ENCODE data around the gene LCE1E. TPM values are rescaled to one million over a fixed set of nuclear protein-coding genes. Genes with fewer than 3 reads are reported as not detected.

LCE1E gene
- total RNA-seq, 2 donors from 2014 or later = not detected

- H3K36me3 ChIP-seq = no peaks in the 10 kb centered on the region
- intact Hi-C loops (cut with DNase I) = no loop called here
- TF ChIP-seq POLR2AphosphoS5 (IDR thresholded peaks at IDR 0.05) = no peak
- no peak for TF ChIP-seq CTCF (IDR thresholded peaks at IDR 0.05)
- no peak for TF ChIP-seq POLR2A (IDR thresholded peaks at IDR 0.05)
- H3K4me1 ChIP-seq (replicated peaks) = no peaks in the 10 kb centered on the region
- DNase-seq (ENCODE audit: low spot score) = no peak
- no peaks in the 10 kb centered on the region for H3K9me3 ChIP-seq
- H3K27ac ChIP-seq = no peak overlapping the region
- no peak overlapping the region for H3K4me3 ChIP-seq
- 49% methylated on average over 4 of the region's 4 CpGs for WGBS
- no peaks in the 10 kb centered on the region for H3K27me3 ChIP-seq (replicated peaks; ENCODE audit: insufficient read depth)
Observed at GRCh38 chr1:152745289-152745704, 40.8 kb upstream of the LCE1E start.

GRCh38 chr1:152745765-152746444 lies 40.2 kb upstream of the LCE1E start:
- DNase-seq (ENCODE audit: low spot score) = no peak
- TF ChIP-seq CTCF (IDR thresholded peaks at IDR 0.05) (no peak), POLR2AphosphoS5 (IDR thresholded peaks at IDR 0.05) (no peak), POLR2A (IDR thresholded peaks at IDR 0.05) (no peak)
- no peaks in the 10 kb centered on the region for H3K36me3 ChIP-seq
- H3K27me3 ChIP-seq (replicated peaks; ENCODE audit: insufficient read depth) = no peaks in the 10 kb centered on the region
- H3K27ac ChIP-seq = no peak overlapping the region
- 84% methylated on average over 6 of the region's 6 CpGs for WGBS
- H3K9me3 ChIP-seq = no peaks in the 10 kb centered on the region
- H3K4me3 ChIP-seq = no peak overlapping the region
- no peaks in the 10 kb centered on the region for H3K4me1 ChIP-seq (replicated peaks)
- intact Hi-C loops (cut with DNase I) = no loop called here

- TF ChIP-seq POLR2AphosphoS5 (IDR thresholded peaks at IDR 0.05) (no peak), POLR2A (IDR thresholded peaks at IDR 0.05) (no peak), CTCF (IDR thresholded peaks at IDR 0.05) (no peak)
- Histone ChIP-seq H3K36me3 (no peaks in the 10 kb centered on the region), H3K27ac (no peak overlapping the region), H3K4me1 (replicated peaks) (no peaks in the 10 kb centered on the region), H3K27me3 (replicated peaks; ENCODE audit: insufficient read depth) (no peaks in the 10 kb centered on the region), H3K9me3 (no peaks in the 10 kb centered on the region), H3K4me3 (no peak overlapping the region)
- WGBS = 49% methylated on average over 1 of the region's 1 CpG
- no peak for DNase-seq (ENCODE audit: low spot score)
- intact Hi-C loops (cut with DNase I) = no loop called here
Observed at GRCh38 chr1:152747831-152748230, 38.2 kb upstream of the LCE1E start.

- H3K36me3 ChIP-seq = no peaks in the 10 kb centered on the region
- intact Hi-C loops (cut with DNase I) = no loop called here
- 32% methylated on average over 1 of the region's 1 CpG for WGBS
Observed at GRCh38 chr1:152752225-152752624, 33.8 kb upstream of the LCE1E start.

More at GRCh38 chr1:152752225-152752624, 33.8 kb upstream of the LCE1E start:
- H3K27ac ChIP-seq = no peak overlapping the region
- no peaks in the 10 kb centered on the region for H3K9me3 ChIP-seq
- no peaks in the 10 kb centered on the region for H3K4me1 ChIP-seq (replicated peaks)
- DNase-seq (ENCODE audit: low spot score) = no peak
- TF ChIP-seq CTCF (IDR thresholded peaks at IDR 0.05) (no peak), POLR2A (IDR thresholded peaks at IDR 0.05) (no peak), POLR2AphosphoS5 (IDR thresholded peaks at IDR 0.05) (no peak)
- no peaks in the 10 kb centered on the region for H3K27me3 ChIP-seq (replicated peaks; ENCODE audit: insufficient read depth)
- no peak overlapping the region for H3K4me3 ChIP-seq

Measured in prostate gland (tissue), 2 donors.